Keratinocyte (primary cell): ENCODE data around the gene TAS2R46. TPM values are rescaled to one million over a fixed set of nuclear protein-coding genes. Genes with fewer than 3 reads are reported as not detected.
"Not testable (repeated sequence)": the region's sequence is repeated elsewhere in the genome, so short reads cannot be mapped to it uniquely, and the experiment has no call there.

ENCODE experiments used
- DNase-seq: peaks from one replicate; pipeline ENCODE4 v3.0.0-alpha.2; 2011; ENCODE audit warnings: low read depth, missing footprints, low spot score
- FAIRE-seq: peaks from 2 replicates; lab custom pipeline; 2011; peaks lifted over from hg19 to GRCh38; lab: Jason Lieb, UNC
- H2AFZ ChIP-seq: 2 replicates; pipeline ENCODE4 v1.6.0; 2012; ENCODE audit warnings: low read length, control low read depth, inconsistent platforms; ENCODE audit not compliant: control insufficient read depth
- H3K27ac ChIP-seq: 2 replicates; pipeline ENCODE4 v1.5.1; 2011; ENCODE audit warnings: low read length; ENCODE audit not compliant: control insufficient read depth, insufficient read depth
- H3K27me3 ChIP-seq: 3 replicates; pipeline ENCODE4 v1.6.0; 2011; ENCODE audit warnings: low read length; ENCODE audit not compliant: control insufficient read depth, insufficient read depth; ENCODE audit errors: extremely low read depth
- H3K36me3 ChIP-seq, 2 experiments: 2 replicates in 1 of 2; 3 replicates in 1 of 2; pipeline ENCODE4 v1.5.1; 2011; ENCODE audit warnings: low read length in 2 of 2, mild to moderate bottlenecking in 1 of 2; ENCODE audit not compliant: control insufficient read depth in 2 of 2, insufficient read depth in 2 of 2; ENCODE audit errors: extremely low read depth in 1 of 2
- H3K4me1 ChIP-seq: 3 replicates; pipeline ENCODE4 v1.5.1; 2011; ENCODE audit warnings: low read length; ENCODE audit not compliant: control insufficient read depth, insufficient read depth; ENCODE audit errors: extremely low read depth
- H3K4me2 ChIP-seq: 3 replicates; pipeline ENCODE4 v1.6.0; 2011; ENCODE audit warnings: low read depth, low read length; ENCODE audit not compliant: control insufficient read depth, insufficient read depth; ENCODE audit errors: extremely low read depth
- H3K4me3 ChIP-seq, 3 experiments: fragments of 200-600 bp in 1 of 3; sonication (generic) in 1 of 3; 2 replicates in 2 of 3; 3 replicates in 1 of 3; pipeline ENCODE4 v1.5.1; 2011 to 2016; ENCODE audit warnings: low read length in 3 of 3, mild to moderate bottlenecking in 3 of 3, control low read depth in 2 of 3, inconsistent platforms in 1 of 3, low read depth in 1 of 3, mixed read lengths in 1 of 3, mixed run types in 1 of 3, moderate library complexity in 1 of 3; ENCODE audit not compliant: control insufficient read depth in 2 of 3, insufficient read depth in 2 of 3; ENCODE audit errors: extremely low read depth in 1 of 3
- H3K79me2 ChIP-seq: 2 replicates; pipeline ENCODE4 v1.6.0; 2012; ENCODE audit warnings: low read length; ENCODE audit not compliant: control insufficient read depth, insufficient read depth
- H3K9ac ChIP-seq: 3 replicates; pipeline ENCODE4 v1.6.0; 2011; ENCODE audit warnings: low read length; ENCODE audit not compliant: control insufficient read depth, insufficient read depth; ENCODE audit errors: extremely low read depth
- H3K9me1 ChIP-seq: 3 replicates; pipeline ENCODE4 v1.6.0; 2011; ENCODE audit warnings: low read length; ENCODE audit not compliant: control insufficient read depth, insufficient read depth; ENCODE audit errors: extremely low read depth
- H3K9me3 ChIP-seq: 2 replicates; pipeline ENCODE4 v1.5.1; 2012; ENCODE audit warnings: low read depth, low read length; ENCODE audit not compliant: control insufficient read depth
- H4K20me1 ChIP-seq: 3 replicates; pipeline ENCODE4 v1.6.0; 2011; ENCODE audit warnings: low read length; ENCODE audit not compliant: control insufficient read depth, insufficient read depth; ENCODE audit errors: extremely low read depth
- EZH2 ChIP-seq: IDR thresholded peaks from one replicate; pipeline ENCODE4 v1.6.1; 2012; ENCODE audit warnings: inconsistent platforms, mild to moderate bottlenecking, low read length, moderate library complexity
- dilution Hi-C: fragments of 300-500 bp; cut with MboI; formaldehyde crosslinking; loops from one replicate; pipeline ENCODE4 v1.7.0; 2020; ENCODE audit warnings: low sequenced_read_pairs; ENCODE audit not compliant: extremely low pct_ligation_motif_present
- polyA plus RNA-seq, 5 experiments: library from polyadenylated mRNA; depleted of rRNA in 3 of 5; stranded (reverse) in 3 of 5; stranded (forward) in 1 of 5; unstranded in 1 of 5; fragments of >200 nt; gene quantifications; 1 replicate in 1 of 5; 2 replicates in 3 of 5; 3 replicates in 1 of 5; pipeline versions ENCODE4 v1.2.1 to v1.2.3, GENCODE V29; 2011 to 2012; ENCODE audit warnings: missing spikeins in 2 of 5, low read depth in 1 of 5, low replicate concordance in 1 of 5

TAS2R46 gene
- polyA plus RNA-seq, 1 donor (not counting 4 experiments of a cell fraction or from before 2014, with no cell fraction given) = 0.10 TPM

DNA sequence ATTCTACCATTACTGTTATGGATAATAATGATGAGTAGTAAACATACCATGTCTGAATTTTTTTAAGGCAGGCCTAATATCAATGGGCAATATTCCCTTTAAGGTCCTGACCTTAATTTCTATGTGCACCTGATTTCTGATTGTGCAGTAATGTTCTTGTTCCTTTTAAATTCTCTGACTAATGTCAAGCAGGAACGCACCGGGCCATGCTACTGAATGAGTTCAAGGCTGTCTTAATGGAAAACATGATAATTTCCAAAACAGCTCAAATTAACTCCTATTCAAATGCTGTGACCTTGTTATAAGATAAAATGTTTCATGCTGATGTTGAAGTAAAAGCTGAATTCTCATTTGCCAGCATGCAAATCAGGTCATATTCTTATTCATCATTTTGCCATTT, 6.8 kb downstream of the TAS2R46 start:
- DNase-seq = no peak
- no peaks in the 10 kb centered on the region for H3K9me1 ChIP-seq
- no peak for TF ChIP-seq EZH2
- H3K4me2 ChIP-seq = no peak overlapping the region
- H3K36me3 ChIP-seq = no peaks in the 10 kb centered on the region
- H4K20me1 ChIP-seq = no peaks in the 10 kb centered on the region
- no peak overlapping the region for H2AFZ ChIP-seq
- peaks cover 4% of the 10 kb centered on the region for H3K79me2 ChIP-seq
- H3K9me3 ChIP-seq = peaks cover 4% of the 10 kb centered on the region
- no peak for FAIRE-seq
- no peak overlapping the region for H3K9ac ChIP-seq
- dilution Hi-C loops = no loop called here
- no peak overlapping the region for H3K4me3 ChIP-seq
- no peaks in the 10 kb centered on the region for H3K27me3 ChIP-seq
- no peaks in the 10 kb centered on the region for H3K4me1 ChIP-seq
- H3K27ac ChIP-seq = no peak overlapping the region

DNA sequence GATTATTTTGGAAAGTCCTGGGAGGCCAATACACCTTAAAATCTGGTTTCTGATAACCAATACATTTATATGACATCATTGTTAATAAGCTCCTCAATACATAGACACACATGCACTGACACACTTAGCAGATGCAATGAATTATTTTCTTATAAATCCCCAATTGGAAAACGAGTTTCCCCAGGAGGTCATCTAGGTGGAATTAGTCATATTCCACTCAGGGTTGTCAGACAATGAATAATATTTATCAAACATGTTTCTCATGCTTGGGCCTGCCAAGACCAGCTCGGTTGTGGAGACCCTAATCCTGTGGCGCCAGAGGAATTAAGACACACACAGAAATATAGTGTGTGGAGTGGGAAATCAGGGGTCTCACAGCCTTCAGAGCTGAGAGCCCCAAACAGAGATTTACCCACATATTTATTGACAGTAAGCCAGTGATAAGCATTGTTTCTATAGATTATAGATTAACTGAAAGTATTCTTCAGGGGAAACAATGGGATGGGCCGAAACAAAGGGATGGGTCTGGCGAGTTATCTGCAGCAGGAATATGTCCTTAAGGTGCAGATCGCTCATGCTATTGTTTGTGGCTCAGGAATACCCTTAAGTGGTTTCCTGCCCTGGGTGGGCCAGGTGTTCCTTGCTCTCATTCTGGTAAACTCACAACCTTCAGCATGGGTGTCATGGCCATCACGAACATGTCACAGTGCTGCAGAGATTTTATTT, 12.1 kb downstream of the TAS2R46 start:
- H3K79me2 ChIP-seq, DNase-seq, H3K4me3 ChIP-seq, H2AFZ ChIP-seq, H3K4me2 ChIP-seq, H3K9ac ChIP-seq, H3K27me3 ChIP-seq, H3K36me3 ChIP-seq, H4K20me1 ChIP-seq, H3K4me1 ChIP-seq, H3K9me1 ChIP-seq, H3K9me3 ChIP-seq, H3K27ac ChIP-seq, dilution Hi-C loops, FAIRE-seq: not testable (repeated sequence)

DNA sequence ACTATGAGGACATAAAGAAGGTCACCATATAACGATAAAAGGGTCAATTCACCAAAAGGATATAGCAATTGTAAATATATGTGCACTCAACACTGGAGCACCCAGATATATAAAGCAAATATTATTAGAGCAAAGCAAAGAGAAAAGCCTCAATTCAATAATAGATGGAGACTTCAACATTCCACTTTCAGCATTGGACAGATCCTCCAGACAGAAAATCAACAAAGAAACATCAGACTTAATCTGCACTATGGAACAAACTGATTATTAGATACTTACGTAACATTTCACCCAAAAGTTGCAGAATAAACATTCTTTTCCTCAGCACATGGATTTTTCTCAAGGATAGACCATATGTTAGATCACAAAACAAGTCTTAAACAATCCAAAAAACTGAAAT, 20.7 kb downstream of the TAS2R46 start:
- FAIRE-seq, DNase-seq, H3K27me3 ChIP-seq, H4K20me1 ChIP-seq, H3K36me3 ChIP-seq, H3K9me3 ChIP-seq, dilution Hi-C loops, H3K9ac ChIP-seq, H3K27ac ChIP-seq, H3K9me1 ChIP-seq, H2AFZ ChIP-seq, H3K4me1 ChIP-seq, H3K79me2 ChIP-seq, H3K4me3 ChIP-seq, H3K4me2 ChIP-seq: not testable (repeated sequence)
